WTC11 (cell line): ENCODE measurements around the gene CCDC141.

Experiments used
- GTF2I ChIP-seq: fragments of 250-450 bp; sonication (Bioruptor Pico); conservative IDR thresholded peaks from 2 replicates; pipeline ENCODE4 v1.4.0; 2021; ENCODE audit warnings: mild to moderate bottlenecking
- JUN ChIP-seq: sonication (generic); formaldehyde crosslinking; IDR thresholded peaks from 2 replicates; pipeline ENCODE4 v1.8.0; 2023; ENCODE audit warnings: mild to moderate bottlenecking, missing genetic modification reagents
- NR3C1 ChIP-seq: sonication (generic); formaldehyde crosslinking; conservative IDR thresholded peaks from 2 replicates; pipeline ENCODE4 v1.8.1; 2023; ENCODE audit warnings: low read depth, mild to moderate bottlenecking, missing genetic modification reagents
- SMAD3 ChIP-seq: sonication (generic); formaldehyde crosslinking; IDR thresholded peaks from 2 replicates; pipeline ENCODE4 v1.8.0; 2022; ENCODE audit warnings: missing genetic modification reagents, mild to moderate bottlenecking, borderline replicate concordance
- SMAD4 ChIP-seq: sonication (generic); formaldehyde crosslinking; IDR thresholded peaks from 2 replicates; pipeline ENCODE4 v1.8.0; 2022; ENCODE audit warnings: mild to moderate bottlenecking, missing genetic modification reagents
- ZNF671 ChIP-seq: fragments of 250-450 bp; sonication (Bioruptor Pico); IDR thresholded peaks from 2 replicates; pipeline ENCODE4 v1.8.0; 2021; ENCODE audit warnings: mild to moderate bottlenecking
- TF ChIP-seq, protein P1 (sequence below): sonication (generic); formaldehyde crosslinking; IDR thresholded peaks from 2 replicates; pipeline ENCODE4 v1.8.1; 2023; ENCODE audit warnings: mild to moderate bottlenecking, moderate library complexity, missing genetic modification reagents
- TF ChIP-seq, protein P2 (sequence below): sonication (generic); formaldehyde crosslinking; IDR thresholded peaks from 2 replicates; pipeline ENCODE4 v1.8.1; 2022; ENCODE audit warnings: low read depth, missing genetic modification reagents, borderline replicate concordance
- TF ChIP-seq, protein P3 (sequence below): fragments of 200-600 bp; IDR thresholded peaks from 2 replicates; pipeline ENCODE4 v1.8.0; 2022; ENCODE audit warnings: antibody characterized with exemption

DNA sequence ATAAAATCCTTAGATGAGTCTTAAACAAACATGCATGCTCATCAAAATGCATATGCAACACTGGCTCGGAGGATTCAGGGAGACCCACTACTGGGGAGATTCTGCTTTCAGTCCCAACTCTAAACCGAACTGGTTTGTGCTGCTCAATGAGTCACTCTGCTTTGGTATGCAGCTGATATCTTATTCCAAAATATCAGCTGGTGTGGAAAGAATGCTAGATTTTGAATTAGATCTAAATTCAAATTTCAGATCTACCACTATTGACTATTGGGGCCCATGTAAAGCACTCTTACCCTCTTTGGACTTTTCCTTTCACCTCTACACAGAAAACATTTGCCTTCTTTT lies 203.5 kb downstream of the CCDC141 start:
- TF ChIP-seq, protein P1, sequence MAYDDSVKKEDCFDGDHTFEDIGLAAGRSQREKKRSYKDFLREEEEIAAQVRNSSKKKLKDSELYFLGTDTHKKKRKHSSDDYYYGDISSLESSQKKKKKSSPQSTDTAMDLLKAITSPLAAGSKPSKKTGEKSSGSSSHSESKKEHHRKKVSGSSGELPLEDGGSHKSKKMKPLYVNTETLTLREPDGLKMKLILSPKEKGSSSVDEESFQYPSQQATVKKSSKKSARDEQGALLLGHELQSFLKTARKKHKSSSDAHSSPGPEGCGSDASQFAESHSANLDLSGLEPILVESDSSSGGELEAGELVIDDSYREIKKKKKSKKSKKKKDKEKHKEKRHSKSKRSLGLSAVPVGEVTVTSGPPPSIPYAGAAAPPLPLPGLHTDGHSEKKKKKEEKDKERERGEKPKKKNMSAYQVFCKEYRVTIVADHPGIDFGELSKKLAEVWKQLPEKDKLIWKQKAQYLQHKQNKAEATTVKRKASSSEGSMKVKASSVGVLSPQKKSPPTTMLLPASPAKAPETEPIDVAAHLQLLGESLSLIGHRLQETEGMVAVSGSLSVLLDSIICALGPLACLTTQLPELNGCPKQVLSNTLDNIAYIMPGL (CRISPR knock-in tag): no peak
- TF ChIP-seq, protein P2, sequence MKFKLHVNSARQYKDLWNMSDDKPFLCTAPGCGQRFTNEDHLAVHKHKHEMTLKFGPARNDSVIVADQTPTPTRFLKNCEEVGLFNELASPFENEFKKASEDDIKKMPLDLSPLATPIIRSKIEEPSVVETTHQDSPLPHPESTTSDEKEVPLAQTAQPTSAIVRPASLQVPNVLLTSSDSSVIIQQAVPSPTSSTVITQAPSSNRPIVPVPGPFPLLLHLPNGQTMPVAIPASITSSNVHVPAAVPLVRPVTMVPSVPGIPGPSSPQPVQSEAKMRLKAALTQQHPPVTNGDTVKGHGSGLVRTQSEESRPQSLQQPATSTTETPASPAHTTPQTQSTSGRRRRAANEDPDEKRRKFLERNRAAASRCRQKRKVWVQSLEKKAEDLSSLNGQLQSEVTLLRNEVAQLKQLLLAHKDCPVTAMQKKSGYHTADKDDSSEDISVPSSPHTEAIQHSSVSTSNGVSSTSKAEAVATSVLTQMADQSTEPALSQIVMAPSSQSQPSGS: no peak
- TF ChIP-seq ZNF671 (CRISPR knock-in tag) (no peak), GTF2I (CRISPR knock-in tag) (no peak), NR3C1 (no peak), SMAD4 (CRISPR knock-in tag) (no peak), SMAD3 (CRISPR knock-in tag) (no peak), JUN (CRISPR knock-in tag) (no peak)
- TF ChIP-seq, protein P3, sequence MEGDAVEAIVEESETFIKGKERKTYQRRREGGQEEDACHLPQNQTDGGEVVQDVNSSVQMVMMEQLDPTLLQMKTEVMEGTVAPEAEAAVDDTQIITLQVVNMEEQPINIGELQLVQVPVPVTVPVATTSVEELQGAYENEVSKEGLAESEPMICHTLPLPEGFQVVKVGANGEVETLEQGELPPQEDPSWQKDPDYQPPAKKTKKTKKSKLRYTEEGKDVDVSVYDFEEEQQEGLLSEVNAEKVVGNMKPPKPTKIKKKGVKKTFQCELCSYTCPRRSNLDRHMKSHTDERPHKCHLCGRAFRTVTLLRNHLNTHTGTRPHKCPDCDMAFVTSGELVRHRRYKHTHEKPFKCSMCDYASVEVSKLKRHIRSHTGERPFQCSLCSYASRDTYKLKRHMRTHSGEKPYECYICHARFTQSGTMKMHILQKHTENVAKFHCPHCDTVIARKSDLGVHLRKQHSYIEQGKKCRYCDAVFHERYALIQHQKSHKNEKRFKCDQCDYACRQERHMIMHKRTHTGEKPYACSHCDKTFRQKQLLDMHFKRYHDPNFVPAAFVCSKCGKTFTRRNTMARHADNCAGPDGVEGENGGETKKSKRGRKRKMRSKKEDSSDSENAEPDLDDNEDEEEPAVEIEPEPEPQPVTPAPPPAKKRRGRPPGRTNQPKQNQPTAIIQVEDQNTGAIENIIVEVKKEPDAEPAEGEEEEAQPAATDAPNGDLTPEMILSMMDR: no peak
